Measurements from ENCODE around the gene PSMF1.

- no peak for TF ChIP-seq CTCF (IDR thresholded peaks at IDR 0.05)
- TF ChIP-seq POLR2A (IDR thresholded peaks at IDR 0.05) = no peak
These were observed 6.0 kb downstream of the PSMF1 start for GRCh38 chr20:1124421-1124820.
